Smooth muscle cell (in vitro differentiated cells): Measurements from ENCODE around the gene ATP9A. TPM values are rescaled to one million over a fixed set of nuclear protein-coding genes. Genes with fewer than 3 reads are reported as not detected.

Experiments used
- DNase-seq: peaks from one replicate; lab custom pipeline; 2025; ENCODE audit not compliant: unreplicated experiment; lab: John Stamatoyannopoulos, UW
- H2AFZ ChIP-seq: fragments of 200-600 bp; sonication (generic); 2 replicates; pipeline ENCODE4 v1.6.0; 2016; ENCODE audit warnings: antibody characterized with exemption, low read depth, mild to moderate bottlenecking
- H3F3A ChIP-seq: fragments of 200-600 bp; sonication (generic); 2 replicates; pipeline ENCODE4 v1.6.0; 2017; ENCODE audit warnings: antibody characterized with exemption, low read depth
- H3K27ac ChIP-seq: fragments of 200-600 bp; sonication (generic); 2 replicates; pipeline ENCODE4 v1.5.1; 2016; ENCODE audit warnings: low read depth, mild to moderate bottlenecking
- H3K27me3 ChIP-seq: fragments of 200-600 bp; sonication (generic); 2 replicates; pipeline ENCODE4 v1.6.1; 2016; ENCODE audit warnings: low read depth, mild to moderate bottlenecking
- H3K36me3 ChIP-seq: fragments of 200-600 bp; sonication (generic); 2 replicates; pipeline ENCODE4 v1.5.1; 2016; ENCODE audit warnings: low read depth
- H3K4me1 ChIP-seq: fragments of 200-600 bp; sonication (generic); 2 replicates; pipeline ENCODE4 v1.5.1; 2016; ENCODE audit warnings: low read depth
- H3K4me2 ChIP-seq: fragments of 200-600 bp; sonication (generic); 2 replicates; pipeline ENCODE4 v1.6.0; 2016; ENCODE audit warnings: mild to moderate bottlenecking
- H3K4me3 ChIP-seq: fragments of 200-600 bp; sonication (generic); 2 replicates; pipeline ENCODE4 v1.5.1; 2016; ENCODE audit warnings: mild to moderate bottlenecking
- H3K79me2 ChIP-seq: fragments of 200-600 bp; sonication (generic); 2 replicates; pipeline ENCODE4 v1.6.0; 2016; ENCODE audit warnings: low read depth, mild to moderate bottlenecking
- H3K9ac ChIP-seq: fragments of 200-600 bp; sonication (generic); 2 replicates; pipeline ENCODE4 v1.6.0; 2016; ENCODE audit warnings: low read depth
- H3K9me3 ChIP-seq: fragments of 200-600 bp; sonication (generic); replicated peaks from 2 replicates; pipeline ENCODE4 v1.5.1; 2016; ENCODE audit warnings: low read depth
- H4K20me1 ChIP-seq: fragments of 200-600 bp; sonication (generic); 2 replicates; pipeline ENCODE4 v1.6.0; 2016; ENCODE audit warnings: low read depth
- CTCF ChIP-seq: fragments of 200-600 bp; sonication (generic); IDR thresholded peaks from 2 replicates; pipeline ENCODE4 v1.5.1; 2017; ENCODE audit warnings: borderline replicate concordance, mild to moderate bottlenecking, antibody characterized with exemption; ENCODE audit not compliant: insufficient read depth, poor library complexity, severe bottlenecking
- WGBS: methylation state at CpG from one replicate; pipeline ENCODE4 v1.1.7; 2016; ENCODE audit warnings: low lambda C conversion rate; 5-methylcytosine and 5-hydroxymethylcytosine counted together
- polyA plus RNA-seq: library from polyadenylated mRNA; unstranded; fragments of >200 nt; fragmentation: Nextera tagmentation; extraction: Ambion mirVana; gene quantifications from 2 replicates; pipeline ENCODE4 v1.2.1, GENCODE V29; 2016
- total RNA-seq: library from RNA; depleted of rRNA; stranded (reverse); fragments of >200 nt; gene quantifications from 2 replicates; pipeline ENCODE4 v1.2.3, GENCODE V29; 2014

Gene ATP9A
- total and polyA plus RNA-seq, 2 experiments from 2014 or later: 3.4 to 8.0 TPM

- Histone ChIP-seq H3K79me2 (no peaks in the 10 kb centered on the region), H3K4me1 (peaks cover 7% of the 10 kb centered on the region), H2AFZ (no peak overlapping the region), H3F3A (no peaks in the 10 kb centered on the region), H3K27ac (no peak overlapping the region), H3K9ac (no peak overlapping the region), H3K4me2 (no peak overlapping the region), H3K36me3 (no peaks in the 10 kb centered on the region), H3K27me3 (no peaks in the 10 kb centered on the region), H3K4me3 (no peak overlapping the region), H4K20me1 (no peaks in the 10 kb centered on the region), H3K9me3 (no peaks in the 10 kb centered on the region)
- WGBS: 93% methylated on average over 14 of the region's 14 CpGs
- no peak for DNase-seq
- no peak for TF ChIP-seq CTCF
Measured at GRCh38 chr20:51596668-51597388, 171.4 kb downstream of the ATP9A start.

- no peaks in the 10 kb centered on the region for H3K36me3 ChIP-seq
- H3K4me3 ChIP-seq: no peak overlapping the region
- 78% methylated on average over 8 of the region's 8 CpGs for WGBS
- peaks cover 7% of the 10 kb centered on the region for H3K4me1 ChIP-seq
- H3K27ac ChIP-seq: no peak overlapping the region
- TF ChIP-seq CTCF: no peak
- H4K20me1 ChIP-seq: no peaks in the 10 kb centered on the region
- no peaks in the 10 kb centered on the region for H3K27me3 ChIP-seq
- no peaks in the 10 kb centered on the region for H3K79me2 ChIP-seq
- no peak overlapping the region for H3K4me2 ChIP-seq
- H3K9ac ChIP-seq: no peak overlapping the region
- no peak overlapping the region for H2AFZ ChIP-seq
- no peak for DNase-seq
- no peaks in the 10 kb centered on the region for H3F3A ChIP-seq
- no peaks in the 10 kb centered on the region for H3K9me3 ChIP-seq
Measured at GRCh38 chr20:51595744-51596143, 172.4 kb downstream of the ATP9A start.

GRCh38 chr20:51595058-51595532 lies 173.1 kb downstream of the ATP9A start:
- Histone ChIP-seq H2AFZ (no peak overlapping the region), H3K4me3 (no peak overlapping the region), H3K9me3 (no peaks in the 10 kb centered on the region), H3K36me3 (no peaks in the 10 kb centered on the region), H3K27me3 (no peaks in the 10 kb centered on the region), H3K4me2 (peak overlapping the region; percentile 61), H3K9ac (no peak overlapping the region), H3K27ac (peak overlapping the region; percentile 44), H3F3A (no peaks in the 10 kb centered on the region), H3K4me1 (peaks cover 3% of the 10 kb centered on the region), H3K79me2 (no peaks in the 10 kb centered on the region), H4K20me1 (no peaks in the 10 kb centered on the region)
- WGBS: 14% methylated on average over 13 of the region's 13 CpGs
- peak; percentile 40 for DNase-seq
- TF ChIP-seq CTCF: peak; percentile 79
